HepG2 (cell line): ENCODE data around the gene YPEL4. TPM values are rescaled to one million over a fixed set of nuclear protein-coding genes. Genes with fewer than 3 reads are reported as not detected.

Source experiments
- BRCA1 ChIP-seq: sonication (generic); formaldehyde crosslinking; IDR thresholded peaks from 2 replicates; pipeline ENCODE4 v1.4.0; 2020; ENCODE audit warnings: missing genetic modification reagents
- EEA1 ChIP-seq: sonication (generic); formaldehyde crosslinking; IDR thresholded peaks from 2 replicates; pipeline ENCODE4 v1.5.1; 2020; ENCODE audit warnings: mild to moderate bottlenecking, missing genetic modification reagents, borderline replicate concordance
- HDAC1 ChIP-seq: sonication (generic); formaldehyde crosslinking; IDR thresholded peaks from 2 replicates; pipeline ENCODE4 v1.5.1; 2020; ENCODE audit warnings: mild to moderate bottlenecking, missing genetic modification reagents
- IRX3 ChIP-seq: sonication (generic); formaldehyde crosslinking; IDR thresholded peaks from 2 replicates; pipeline ENCODE4 v1.8.1; 2023; ENCODE audit warnings: mild to moderate bottlenecking, low read depth, missing genetic modification reagents, borderline replicate concordance
- RBM22 ChIP-seq: fragments of 200-400 bp; formaldehyde crosslinking; optimal IDR thresholded peaks from 2 replicates; pipeline ENCODE3; 2017; ENCODE audit warnings: mild to moderate bottlenecking, low read length, moderate library complexity
- SOX6 ChIP-seq, 2 experiments: fragments of 450-650 bp in 1 of 2; sonication (generic) in 1 of 2; formaldehyde crosslinking in 1 of 2; IDR thresholded peaks; 2 replicates each; pipeline versions ENCODE4 v1.4.0 to v1.6.1; 2017 to 2020; ENCODE audit warnings: antibody characterized with exemption in 1 of 2, mild to moderate bottlenecking in 1 of 2, missing genetic modification reagents in 1 of 2
- TGIF2 ChIP-seq: IDR thresholded peaks from 2 replicates; pipeline ENCODE4 v1.6.1; 2016; ENCODE audit warnings: control low read depth, missing compliant biosample characterization
- ZFP36L1 ChIP-seq: sonication (generic); formaldehyde crosslinking; IDR thresholded peaks from 2 replicates; pipeline ENCODE4 v1.8.0; 2022; ENCODE audit warnings: mild to moderate bottlenecking, missing genetic modification reagents, moderate library complexity
- ZKSCAN8 ChIP-seq: IDR thresholded peaks from 2 replicates; pipeline ENCODE4 v1.6.1; 2016; ENCODE audit warnings: borderline replicate concordance, missing genetic modification reagents, missing compliant biosample characterization
- ZNF468 ChIP-seq: sonication (generic); formaldehyde crosslinking; IDR thresholded peaks from 2 replicates; pipeline ENCODE4 v1.8.0; 2022; ENCODE audit warnings: mild to moderate bottlenecking, moderate library complexity, missing genetic modification reagents
- ZNF598 ChIP-seq: sonication (generic); formaldehyde crosslinking; IDR thresholded peaks from 2 replicates; pipeline ENCODE4 v1.5.1; 2020; ENCODE audit warnings: mild to moderate bottlenecking, missing genetic modification reagents, borderline replicate concordance
- ZNF83 ChIP-seq: sonication (generic); formaldehyde crosslinking; IDR thresholded peaks from 2 replicates; pipeline ENCODE4 v1.4.0; 2020; ENCODE audit warnings: missing genetic modification reagents, mild to moderate bottlenecking, borderline replicate concordance
- polyA plus RNA-seq, 8 experiments: library from polyadenylated mRNA; depleted of rRNA in 3 of 8; stranded (reverse) in 7 of 8; unstranded in 1 of 8; fragments of >200 nt; fragmentation: Illumina TruSeq in 4 of 8; extraction: Trizol in 4 of 8; gene quantifications; 2 replicates each; pipeline versions ENCODE4 v1.2.1 to v1.2.3, GENCODE V29; 2011 to 2016; ENCODE audit warnings: low read depth in 4 of 8, missing spikeins in 1 of 8, mixed read lengths in 1 of 8; ENCODE audit not compliant: insufficient read depth in 1 of 8
- total RNA-seq, 5 experiments: library from RNA; depleted of rRNA; stranded (reverse); fragments of >200 nt; fragmentation: Illumina TruSeq; extraction: Trizol; gene quantifications; 2 replicates each; pipeline ENCODE4 v1.2.3, GENCODE V29; 2016; ENCODE audit warnings: low read depth in 1 of 5
- TF ChIP-seq, protein P1 (sequence below): sonication (generic); formaldehyde crosslinking; IDR thresholded peaks from 2 replicates; pipeline ENCODE4 v1.5.1; 2020; ENCODE audit warnings: missing genetic modification reagents, mild to moderate bottlenecking, borderline replicate concordance
- TF ChIP-seq, protein P2 (sequence below): sonication (generic); formaldehyde crosslinking; IDR thresholded peaks from 2 replicates; pipeline ENCODE4 v1.4.0; 2020; ENCODE audit warnings: missing genetic modification reagents, mild to moderate bottlenecking, borderline replicate concordance
- TF ChIP-seq, protein P3 (sequence below): sonication (generic); formaldehyde crosslinking; conservative IDR thresholded peaks from 2 replicates; pipeline ENCODE4 v1.8.0; 2022; ENCODE audit warnings: low read depth, missing genetic modification reagents
- TF ChIP-seq, protein P4 (sequence below): sonication (generic); formaldehyde crosslinking; IDR thresholded peaks from 2 replicates; pipeline ENCODE4 v1.4.0; 2020; ENCODE audit warnings: missing genetic modification reagents
- TF ChIP-seq, protein P5 (sequence below): sonication (generic); formaldehyde crosslinking; IDR thresholded peaks from 2 replicates; pipeline ENCODE4 v1.5.0; 2020; ENCODE audit warnings: missing genetic modification reagents, mild to moderate bottlenecking, borderline replicate concordance
- TF ChIP-seq, protein P6 (sequence below): sonication (generic); formaldehyde crosslinking; IDR thresholded peaks from 2 replicates; pipeline ENCODE4 v1.8.1; 2023; ENCODE audit warnings: mild to moderate bottlenecking, moderate library complexity, missing genetic modification reagents

The YPEL4 gene
- total and polyA plus RNA-seq, 2 of the 13 experiments (the other 11 are each of a cell fraction or from before 2014, with no cell fraction given) = 0.04 TPM; not detected in 1

DNA sequence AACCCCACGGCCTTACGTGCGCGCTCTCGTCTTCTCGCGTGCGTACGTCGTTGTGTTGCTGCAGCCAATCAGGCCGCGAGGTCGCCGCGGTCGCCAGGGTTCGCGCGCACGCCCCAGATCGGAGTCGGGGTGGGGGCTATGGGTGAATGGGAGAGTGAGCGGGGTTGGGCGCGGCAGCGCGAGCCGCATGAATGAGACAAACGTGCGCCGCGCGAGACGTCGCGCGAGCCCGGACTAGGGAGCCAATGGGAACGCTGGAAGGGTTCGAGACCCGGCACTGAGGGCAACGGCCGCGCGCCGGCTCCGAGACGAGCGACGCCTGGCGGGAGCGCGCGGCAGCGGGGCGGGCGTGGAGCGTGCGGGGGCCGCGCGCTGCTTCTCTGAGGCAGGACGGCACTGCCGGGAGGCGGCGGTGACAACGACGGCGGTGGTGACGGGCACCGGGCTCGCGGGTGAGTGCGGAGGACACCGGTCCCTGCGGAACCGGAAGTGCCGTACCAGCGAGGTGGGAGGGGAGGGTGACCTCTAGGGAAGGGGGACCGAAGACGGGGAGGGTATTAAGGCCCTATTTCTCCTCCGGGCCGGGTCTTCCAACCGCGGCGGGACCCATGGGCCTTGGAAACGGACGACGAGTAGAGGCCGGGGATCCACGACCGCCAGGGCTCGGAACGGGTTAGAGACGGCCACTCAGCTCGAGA lies 18.2 kb upstream of the YPEL4 start, which contains the start of gene ZDHHC5 (continued):
- TF ChIP-seq, protein P1, sequence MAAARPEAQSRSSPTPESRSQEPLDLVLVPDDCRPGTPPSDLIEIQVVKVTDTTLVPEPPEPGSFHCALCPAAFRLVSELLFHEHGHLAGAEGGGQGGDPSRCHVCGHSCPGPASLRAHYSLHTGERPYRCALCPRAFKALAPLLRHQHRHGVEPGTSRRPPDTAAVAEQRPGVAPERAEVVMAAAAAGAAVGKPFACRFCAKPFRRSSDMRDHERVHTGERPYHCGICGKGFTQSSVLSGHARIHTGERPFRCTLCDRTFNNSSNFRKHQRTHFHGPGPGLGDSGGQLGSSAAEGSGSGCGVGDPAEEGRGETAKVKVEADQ (CRISPR knock-in tag) = peak; percentile 87; the same call in 1 of the 2 replicates
- no peak for TF ChIP-seq SOX6 (IDR thresholded peaks at IDR 0.05)
- peak; percentile 58 for TF ChIP-seq SOX6 (CRISPR knock-in tag; IDR thresholded peaks at IDR 0.05)
- TF ChIP-seq HDAC1 (CRISPR knock-in tag) = peak; percentile 61; the same call in 1 of the 2 replicates
- TF ChIP-seq ZNF83 (CRISPR knock-in tag) = no peak
- TF ChIP-seq TGIF2 (CRISPR knock-in tag) = no peak
- TF ChIP-seq ZKSCAN8 = no peak
- no peak for TF ChIP-seq ZFP36L1 (CRISPR knock-in tag)
- no peak for TF ChIP-seq BRCA1 (CRISPR knock-in tag)
- TF ChIP-seq EEA1 = no peak
- no peak for TF ChIP-seq ZNF598
- TF ChIP-seq, protein P2, sequence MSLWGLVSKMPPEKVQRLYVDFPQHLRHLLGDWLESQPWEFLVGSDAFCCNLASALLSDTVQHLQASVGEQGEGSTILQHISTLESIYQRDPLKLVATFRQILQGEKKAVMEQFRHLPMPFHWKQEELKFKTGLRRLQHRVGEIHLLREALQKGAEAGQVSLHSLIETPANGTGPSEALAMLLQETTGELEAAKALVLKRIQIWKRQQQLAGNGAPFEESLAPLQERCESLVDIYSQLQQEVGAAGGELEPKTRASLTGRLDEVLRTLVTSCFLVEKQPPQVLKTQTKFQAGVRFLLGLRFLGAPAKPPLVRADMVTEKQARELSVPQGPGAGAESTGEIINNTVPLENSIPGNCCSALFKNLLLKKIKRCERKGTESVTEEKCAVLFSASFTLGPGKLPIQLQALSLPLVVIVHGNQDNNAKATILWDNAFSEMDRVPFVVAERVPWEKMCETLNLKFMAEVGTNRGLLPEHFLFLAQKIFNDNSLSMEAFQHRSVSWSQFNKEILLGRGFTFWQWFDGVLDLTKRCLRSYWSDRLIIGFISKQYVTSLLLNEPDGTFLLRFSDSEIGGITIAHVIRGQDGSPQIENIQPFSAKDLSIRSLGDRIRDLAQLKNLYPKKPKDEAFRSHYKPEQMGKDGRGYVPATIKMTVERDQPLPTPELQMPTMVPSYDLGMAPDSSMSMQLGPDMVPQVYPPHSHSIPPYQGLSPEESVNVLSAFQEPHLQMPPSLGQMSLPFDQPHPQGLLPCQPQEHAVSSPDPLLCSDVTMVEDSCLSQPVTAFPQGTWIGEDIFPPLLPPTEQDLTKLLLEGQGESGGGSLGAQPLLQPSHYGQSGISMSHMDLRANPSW = no peak
- TF ChIP-seq, protein P3, sequence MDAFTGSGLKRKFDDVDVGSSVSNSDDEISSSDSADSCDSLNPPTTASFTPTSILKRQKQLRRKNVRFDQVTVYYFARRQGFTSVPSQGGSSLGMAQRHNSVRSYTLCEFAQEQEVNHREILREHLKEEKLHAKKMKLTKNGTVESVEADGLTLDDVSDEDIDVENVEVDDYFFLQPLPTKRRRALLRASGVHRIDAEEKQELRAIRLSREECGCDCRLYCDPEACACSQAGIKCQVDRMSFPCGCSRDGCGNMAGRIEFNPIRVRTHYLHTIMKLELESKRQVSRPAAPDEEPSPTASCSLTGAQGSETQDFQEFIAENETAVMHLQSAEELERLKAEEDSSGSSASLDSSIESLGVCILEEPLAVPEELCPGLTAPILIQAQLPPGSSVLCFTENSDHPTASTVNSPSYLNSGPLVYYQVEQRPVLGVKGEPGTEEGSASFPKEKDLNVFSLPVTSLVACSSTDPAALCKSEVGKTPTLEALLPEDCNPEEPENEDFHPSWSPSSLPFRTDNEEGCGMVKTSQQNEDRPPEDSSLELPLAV = no peak
- TF ChIP-seq, protein P4, sequence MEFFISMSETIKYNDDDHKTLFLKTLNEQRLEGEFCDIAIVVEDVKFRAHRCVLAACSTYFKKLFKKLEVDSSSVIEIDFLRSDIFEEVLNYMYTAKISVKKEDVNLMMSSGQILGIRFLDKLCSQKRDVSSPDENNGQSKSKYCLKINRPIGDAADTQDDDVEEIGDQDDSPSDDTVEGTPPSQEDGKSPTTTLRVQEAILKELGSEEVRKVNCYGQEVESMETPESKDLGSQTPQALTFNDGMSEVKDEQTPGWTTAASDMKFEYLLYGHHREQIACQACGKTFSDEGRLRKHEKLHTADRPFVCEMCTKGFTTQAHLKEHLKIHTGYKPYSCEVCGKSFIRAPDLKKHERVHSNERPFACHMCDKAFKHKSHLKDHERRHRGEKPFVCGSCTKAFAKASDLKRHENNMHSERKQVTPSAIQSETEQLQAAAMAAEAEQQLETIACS = peak; percentile 99
- TF ChIP-seq IRX3 (CRISPR knock-in tag) = no peak
- TF ChIP-seq, protein P5, sequence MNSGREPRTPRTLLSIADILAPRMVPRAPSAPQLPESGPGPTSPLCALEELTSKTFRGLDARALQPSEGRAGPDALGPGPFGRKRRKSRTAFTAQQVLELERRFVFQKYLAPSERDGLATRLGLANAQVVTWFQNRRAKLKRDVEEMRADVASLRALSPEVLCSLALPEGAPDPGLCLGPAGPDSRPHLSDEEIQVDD (CRISPR knock-in tag) = no peak; the same call in 1 of the 2 replicates
- TF ChIP-seq, protein P6, sequence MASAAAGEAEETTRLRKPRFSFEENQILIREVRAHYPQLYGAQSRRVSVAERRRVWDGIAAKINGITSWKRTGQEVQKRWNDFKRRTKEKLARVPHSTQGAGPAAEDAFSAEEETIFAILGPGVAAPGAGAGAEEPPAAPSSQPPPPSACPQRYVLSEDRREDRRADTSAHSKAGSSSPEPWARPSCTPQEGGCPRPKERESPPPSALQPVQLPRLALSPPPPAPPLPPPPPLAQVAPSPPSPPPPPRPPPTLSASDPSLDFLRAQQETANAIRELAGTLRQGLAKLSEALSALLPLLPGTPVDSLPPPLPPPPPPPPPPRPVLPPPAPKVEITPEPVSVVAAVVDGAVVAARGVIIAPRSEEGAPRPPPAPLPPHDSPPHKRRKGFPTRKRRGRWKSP (CRISPR knock-in tag) = peak; percentile 76; the same call in 1 of the 2 replicates
- no peak for TF ChIP-seq ZNF468 (CRISPR knock-in tag)
- no peak for TF ChIP-seq RBM22
